ENCODE data around the gene TENT4A.

DNA sequence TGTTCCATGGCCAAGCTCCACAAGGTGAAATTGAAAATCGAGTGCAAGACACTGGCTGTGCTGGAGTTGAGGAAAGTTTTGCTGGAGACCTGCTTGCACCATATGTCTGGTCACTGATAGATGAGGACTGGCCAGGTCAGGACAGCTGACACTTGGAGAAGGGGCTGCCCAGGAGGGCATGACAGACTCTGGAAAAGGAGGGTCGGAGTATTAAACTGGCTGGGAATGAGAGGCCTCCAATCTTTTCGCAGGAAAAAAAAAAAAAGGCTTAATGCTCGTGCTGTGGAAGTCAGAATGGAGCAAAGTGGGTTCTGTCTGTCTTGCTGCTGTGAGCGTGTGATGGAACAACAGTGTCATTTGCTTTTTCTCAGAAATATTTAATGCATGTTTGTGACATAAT lies 5.5 kb downstream of the TENT4A start:
- TF ChIP-seq, protein P1, sequence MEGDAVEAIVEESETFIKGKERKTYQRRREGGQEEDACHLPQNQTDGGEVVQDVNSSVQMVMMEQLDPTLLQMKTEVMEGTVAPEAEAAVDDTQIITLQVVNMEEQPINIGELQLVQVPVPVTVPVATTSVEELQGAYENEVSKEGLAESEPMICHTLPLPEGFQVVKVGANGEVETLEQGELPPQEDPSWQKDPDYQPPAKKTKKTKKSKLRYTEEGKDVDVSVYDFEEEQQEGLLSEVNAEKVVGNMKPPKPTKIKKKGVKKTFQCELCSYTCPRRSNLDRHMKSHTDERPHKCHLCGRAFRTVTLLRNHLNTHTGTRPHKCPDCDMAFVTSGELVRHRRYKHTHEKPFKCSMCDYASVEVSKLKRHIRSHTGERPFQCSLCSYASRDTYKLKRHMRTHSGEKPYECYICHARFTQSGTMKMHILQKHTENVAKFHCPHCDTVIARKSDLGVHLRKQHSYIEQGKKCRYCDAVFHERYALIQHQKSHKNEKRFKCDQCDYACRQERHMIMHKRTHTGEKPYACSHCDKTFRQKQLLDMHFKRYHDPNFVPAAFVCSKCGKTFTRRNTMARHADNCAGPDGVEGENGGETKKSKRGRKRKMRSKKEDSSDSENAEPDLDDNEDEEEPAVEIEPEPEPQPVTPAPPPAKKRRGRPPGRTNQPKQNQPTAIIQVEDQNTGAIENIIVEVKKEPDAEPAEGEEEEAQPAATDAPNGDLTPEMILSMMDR (IDR thresholded peaks at IDR 0.05): no peak
- TF ChIP-seq EP300 (IDR thresholded peaks at IDR 0.05) (no peak), POLR2A (IDR thresholded peaks at IDR 0.05; ENCODE audit: low read depth) (no peak)
